ENCODE data around the gene NOS1AP. TPM values are rescaled to one million over a fixed set of nuclear protein-coding genes. Genes with fewer than 3 reads are reported as not detected.

The NOS1AP gene
- polyA plus RNA-seq, 3 donors, result 8.9 to 10.2 (median 9.0) TPM

GRCh38 chr1:162357681-162358266 lies 288.3 kb downstream of the NOS1AP start:
- DNase-seq (ENCODE audit: low read depth in 3 of 3, low spot score in 2 of 3), result no peak

DNA sequence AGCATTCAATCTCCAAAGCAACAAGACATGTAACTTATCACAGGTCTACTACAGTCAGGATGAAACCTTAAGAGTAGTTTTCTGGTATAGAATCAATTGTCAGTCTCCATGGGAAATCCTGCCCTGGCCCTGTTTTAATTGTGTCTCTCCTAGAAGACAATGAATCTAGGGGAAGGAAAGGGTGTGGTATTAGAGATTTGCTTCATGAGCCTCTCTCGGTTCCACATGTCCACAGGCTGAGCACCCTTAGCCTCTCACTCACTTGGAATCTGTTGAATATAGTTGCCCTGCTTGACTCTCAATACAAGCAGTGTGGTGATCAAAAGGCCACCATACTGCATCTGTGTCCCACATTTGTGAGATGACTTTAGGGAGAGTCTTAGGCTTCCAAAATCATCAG lies 289.4 kb downstream of the NOS1AP start:
- DNase-seq (ENCODE audit: low read depth in 3 of 3, low spot score in 2 of 3), result no peak

DNA sequence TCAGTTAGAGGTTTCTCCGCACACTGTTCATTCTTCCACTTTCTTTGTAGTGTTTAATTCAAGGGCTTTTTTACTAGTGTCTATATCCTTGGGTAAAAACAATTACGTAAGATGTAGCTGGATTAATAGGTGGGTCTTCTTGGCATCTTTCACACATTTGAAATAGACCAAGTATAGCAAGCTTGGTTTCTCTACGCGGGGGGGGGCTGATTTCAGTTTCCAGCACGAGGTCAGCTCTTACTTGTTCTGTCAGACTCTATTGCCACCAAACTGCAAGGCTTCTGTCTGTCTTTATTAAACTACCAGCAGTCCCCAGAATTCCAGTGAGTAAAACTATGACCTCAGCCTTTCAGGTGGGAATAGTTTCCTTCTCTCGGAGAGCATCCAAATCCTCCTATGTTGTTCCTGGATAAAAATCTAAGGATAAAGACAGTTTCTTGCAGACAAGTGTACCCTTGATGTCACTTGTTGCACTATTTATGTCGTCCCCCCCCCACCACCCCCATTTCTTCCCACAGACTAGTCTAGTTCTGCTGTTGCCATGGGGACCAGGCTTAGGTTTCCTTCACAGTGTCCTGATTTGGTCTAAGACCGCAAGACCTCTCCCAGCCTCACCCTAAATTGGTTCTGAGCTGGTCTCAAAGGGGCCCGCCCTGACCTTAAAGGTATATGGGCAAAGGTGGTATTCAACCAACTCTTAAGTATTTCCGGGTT lies 290.2 kb downstream of the NOS1AP start:
- DNase-seq (ENCODE audit: low read depth in 3 of 3, low spot score in 2 of 3), result no peak

DNA sequence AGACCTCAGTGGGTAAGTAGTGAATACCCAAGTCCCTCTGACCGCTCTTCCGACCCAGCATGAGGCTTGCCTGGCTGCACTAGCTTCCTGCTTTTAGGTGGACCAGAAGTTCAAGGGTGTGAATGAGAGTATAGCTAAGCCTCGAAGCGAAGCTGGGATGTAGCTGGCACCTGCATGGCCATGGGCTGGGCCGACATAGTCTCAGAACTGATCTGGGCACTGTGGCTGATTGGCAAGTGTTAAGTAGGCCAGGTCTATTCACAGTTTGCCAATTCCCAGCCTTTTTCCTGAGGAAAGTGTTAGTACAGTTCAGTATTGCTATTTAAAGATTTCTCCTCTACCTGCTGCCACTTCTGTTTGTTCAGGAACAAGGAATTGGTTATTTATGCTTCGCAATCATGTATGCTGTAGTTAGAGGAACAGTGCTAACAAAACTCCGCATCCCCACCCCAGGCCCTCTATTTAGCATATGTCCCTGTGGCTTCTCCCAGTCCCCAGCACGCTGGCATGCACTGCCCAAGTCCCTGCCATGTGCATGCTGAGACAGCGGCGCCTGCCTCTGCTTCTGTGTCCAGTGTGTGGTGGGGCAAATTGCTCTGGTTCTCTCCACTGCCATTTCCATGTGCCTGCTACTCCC lies 290.9 kb downstream of the NOS1AP start:
- DNase-seq (ENCODE audit: low read depth in 3 of 3, low spot score in 2 of 3), result no peak

DNA sequence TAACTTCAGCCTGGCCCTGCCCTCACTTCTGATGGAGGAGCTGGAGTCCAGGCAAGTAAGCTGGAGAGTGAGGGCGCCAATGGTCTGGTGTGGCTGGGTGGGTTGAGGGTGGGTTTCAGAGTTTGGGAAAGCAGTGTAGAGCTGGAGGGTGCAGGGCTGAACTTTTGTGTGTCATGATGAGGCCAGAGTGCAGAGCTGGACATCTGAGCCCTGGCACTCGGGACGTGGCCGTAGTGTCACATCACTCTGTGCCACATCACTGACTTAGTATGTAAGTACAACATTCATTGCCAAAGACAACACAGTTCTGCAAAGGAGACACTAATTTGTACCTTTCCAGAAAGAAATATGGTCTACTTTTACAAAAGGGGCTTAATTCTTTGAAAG lies 291.4 kb downstream of the NOS1AP start:
- no peak for DNase-seq (ENCODE audit: low read depth in 3 of 3, low spot score in 2 of 3)

DNA sequence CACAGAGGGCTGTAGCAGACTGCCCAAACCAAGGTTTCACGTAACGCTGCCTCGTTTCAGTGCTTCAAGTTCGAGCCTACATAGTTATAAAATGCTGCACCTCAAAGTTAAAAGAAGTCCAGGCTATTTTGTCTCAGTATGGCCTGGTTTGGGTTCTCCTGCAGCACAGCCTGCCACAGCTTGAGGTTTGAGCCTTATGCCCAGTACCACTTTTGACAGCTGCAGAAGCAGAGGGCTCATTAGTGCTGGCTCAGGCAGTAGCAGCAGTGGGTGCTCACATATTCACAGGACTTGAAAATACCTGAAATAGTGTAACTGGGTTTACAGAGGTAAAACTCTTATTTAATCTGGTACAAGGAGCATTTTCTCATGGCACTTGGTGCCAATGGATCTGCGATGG lies 291.9 kb downstream of the NOS1AP start:
- no peak for DNase-seq (ENCODE audit: low read depth in 3 of 3, low spot score in 2 of 3)

- DNase-seq (ENCODE audit: low read depth in 3 of 3, low spot score in 2 of 3), result no peak
These were observed 294.3 kb downstream of the NOS1AP start for GRCh38 chr1:162363823-162364222.

GRCh38 chr1:162364498-162364897 lies 295.0 kb downstream of the NOS1AP start:
- DNase-seq (ENCODE audit: low read depth in 3 of 3, low spot score in 2 of 3), result no peak

DNA sequence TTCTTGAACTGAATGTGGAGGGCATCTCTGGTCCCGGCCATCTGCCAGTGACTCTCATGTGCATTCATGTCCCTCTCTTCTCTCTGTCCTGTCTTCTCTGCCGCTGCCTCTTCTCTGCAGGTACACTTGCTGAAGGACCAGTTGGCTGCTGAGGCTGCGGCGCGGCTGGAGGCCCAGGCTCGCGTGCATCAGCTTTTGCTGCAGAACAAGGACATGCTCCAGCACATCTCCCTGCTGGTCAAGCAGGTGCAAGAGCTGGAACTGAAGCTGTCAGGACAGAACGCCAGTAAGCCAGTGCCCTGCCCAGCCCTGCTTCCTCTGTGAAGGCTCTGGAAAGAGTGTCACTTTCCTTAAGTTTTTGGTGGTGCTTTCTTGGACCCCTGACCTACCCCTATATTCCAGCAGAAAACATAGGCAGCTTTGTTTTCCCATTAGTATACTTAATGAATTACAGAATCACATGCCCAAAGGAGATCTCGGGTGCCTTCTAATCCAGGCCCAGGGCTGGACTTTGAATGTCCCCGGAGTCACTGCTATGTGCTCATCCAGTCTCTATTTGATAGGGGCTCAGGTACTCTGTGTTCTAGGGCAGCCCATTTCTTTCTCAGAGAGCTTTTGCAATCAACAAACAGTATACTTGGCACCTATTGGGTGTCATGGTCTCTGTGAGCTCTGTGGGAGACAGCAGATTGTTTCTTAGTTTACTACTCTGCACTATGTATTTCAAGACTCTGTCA lies 296.0 kb downstream of the NOS1AP start:
- DNase-seq (ENCODE audit: low read depth in 3 of 3, low spot score in 2 of 3), result no peak

- DNase-seq (ENCODE audit: low read depth in 3 of 3, low spot score in 2 of 3), result no peak
These were observed 296.7 kb downstream of the NOS1AP start for GRCh38 chr1:162366149-162366548.

GRCh38 chr1:162366671-162367070 lies 297.2 kb downstream of the NOS1AP start:
- DNase-seq (ENCODE audit: low read depth in 3 of 3, low spot score in 2 of 3), result no peak

DNA sequence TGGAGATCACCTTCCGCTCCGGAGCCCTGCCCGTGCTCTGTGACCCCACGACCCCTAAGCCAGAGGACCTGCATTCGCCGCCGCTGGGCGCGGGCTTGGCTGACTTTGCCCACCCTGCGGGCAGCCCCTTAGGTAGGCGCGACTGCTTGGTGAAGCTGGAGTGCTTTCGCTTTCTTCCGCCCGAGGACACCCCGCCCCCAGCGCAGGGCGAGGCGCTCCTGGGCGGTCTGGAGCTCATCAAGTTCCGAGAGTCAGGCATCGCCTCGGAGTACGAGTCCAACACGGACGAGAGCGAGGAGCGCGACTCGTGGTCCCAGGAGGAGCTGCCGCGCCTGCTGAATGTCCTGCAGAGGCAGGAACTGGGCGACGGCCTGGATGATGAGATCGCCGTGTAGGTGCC lies 297.6 kb downstream of the NOS1AP start:
- DNase-seq (ENCODE audit: low read depth in 3 of 3, low spot score in 2 of 3), result no peak

GRCh38 chr1:162367772-162368171 lies 298.3 kb downstream of the NOS1AP start:
- DNase-seq (ENCODE audit: low read depth in 3 of 3, low spot score in 2 of 3), result no peak

GRCh38 chr1:162368451-162368850 lies 299.0 kb downstream of the NOS1AP start:
- DNase-seq (ENCODE audit: low read depth in 3 of 3, low spot score in 2 of 3), result no peak

DNA sequence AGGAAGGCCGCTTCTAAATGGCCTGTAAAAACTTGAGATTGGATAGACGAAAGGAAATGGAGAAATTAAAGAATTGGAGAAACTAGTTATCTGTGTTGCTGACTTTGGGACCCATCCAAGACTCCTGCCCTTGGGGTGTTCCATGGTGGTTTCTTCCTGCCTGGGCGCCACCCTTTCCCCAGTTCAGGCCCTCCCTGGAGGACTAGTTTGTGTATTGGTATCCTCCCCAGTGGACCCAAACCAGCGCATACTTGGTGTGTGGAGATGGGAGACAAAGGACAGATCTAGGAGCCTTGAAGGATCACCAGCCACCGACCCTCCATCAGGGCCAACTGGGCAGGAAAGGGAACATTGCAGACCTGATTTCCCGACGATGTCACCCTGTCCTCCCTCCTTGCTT lies 300.1 kb downstream of the NOS1AP start:
- no peak for DNase-seq (ENCODE audit: low read depth in 3 of 3, low spot score in 2 of 3)

DNA sequence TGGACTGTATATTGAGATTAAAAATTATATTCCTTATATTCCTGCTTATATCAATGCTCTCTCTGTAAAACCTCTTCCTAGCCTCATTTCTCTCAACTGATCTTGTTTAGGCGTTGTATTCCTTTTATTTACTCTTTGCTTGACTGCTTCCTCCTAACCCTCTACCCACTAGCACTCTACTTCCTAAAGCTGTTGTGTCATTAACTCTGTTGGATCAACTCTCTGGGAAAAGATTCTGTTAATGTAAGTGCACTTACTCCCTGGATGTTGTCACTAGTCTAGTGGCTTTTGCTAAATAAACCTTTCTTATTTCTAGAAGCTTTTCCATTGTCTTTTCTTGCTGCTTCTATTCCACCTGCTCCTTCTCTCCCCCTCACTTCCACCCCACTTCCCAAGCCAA lies 300.7 kb downstream of the NOS1AP start:
- DNase-seq (ENCODE audit: low read depth in 3 of 3, low spot score in 2 of 3), result no peak

GRCh38 chr1:162370721-162371120 lies 301.2 kb downstream of the NOS1AP start:
- no peak for DNase-seq (ENCODE audit: low read depth in 3 of 3, low spot score in 2 of 3)

DNA sequence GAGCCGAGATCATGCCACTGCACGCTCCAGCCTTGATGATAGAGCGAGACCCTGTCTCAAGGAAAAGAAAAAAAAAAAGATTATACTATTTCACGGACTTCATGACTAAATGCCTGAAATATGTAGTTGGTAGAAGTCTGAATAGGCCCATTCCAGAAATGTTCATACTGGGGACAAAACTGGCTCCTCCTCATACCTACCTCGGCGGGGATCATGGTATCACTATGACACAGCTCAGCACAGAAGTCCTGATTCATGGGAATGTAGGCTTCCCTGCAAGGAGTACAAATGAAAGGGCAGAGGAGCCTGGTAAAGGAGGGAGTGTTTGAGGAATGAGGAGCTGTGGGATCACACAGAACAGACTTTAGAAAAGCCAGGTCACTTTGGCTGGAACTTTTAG lies 302.1 kb downstream of the NOS1AP start:
- DNase-seq (ENCODE audit: low read depth in 3 of 3, low spot score in 2 of 3), result no peak

- no peak for DNase-seq (ENCODE audit: low read depth in 3 of 3, low spot score in 2 of 3)
These were observed 302.9 kb downstream of the NOS1AP start for GRCh38 chr1:162372159-162373071.

- no peak for DNase-seq (ENCODE audit: low read depth in 3 of 3, low spot score in 2 of 3)
These were observed 303.6 kb downstream of the NOS1AP start for GRCh38 chr1:162373072-162373427.

All from right renal cortex interstitium (tissue), 3 donors.